GM19240 (cell line): ENCODE measurements around the gene RAB9B.
A peak's percentile ranks its signal among the peaks of the same experiment; 100 is the strongest.
"Not testable (repeated sequence)": the region's sequence is repeated elsewhere in the genome, so short reads cannot be mapped to it uniquely, and the experiment has no call there.

Source experiments
- DNase-seq: peaks from one replicate; pipeline ENCODE4 v3.0.0; 2011; ENCODE audit warnings: low spot score; ENCODE audit not compliant: insufficient read length

RAB9B gene, protein sequence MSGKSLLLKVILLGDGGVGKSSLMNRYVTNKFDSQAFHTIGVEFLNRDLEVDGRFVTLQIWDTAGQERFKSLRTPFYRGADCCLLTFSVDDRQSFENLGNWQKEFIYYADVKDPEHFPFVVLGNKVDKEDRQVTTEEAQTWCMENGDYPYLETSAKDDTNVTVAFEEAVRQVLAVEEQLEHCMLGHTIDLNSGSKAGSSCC

DNA sequence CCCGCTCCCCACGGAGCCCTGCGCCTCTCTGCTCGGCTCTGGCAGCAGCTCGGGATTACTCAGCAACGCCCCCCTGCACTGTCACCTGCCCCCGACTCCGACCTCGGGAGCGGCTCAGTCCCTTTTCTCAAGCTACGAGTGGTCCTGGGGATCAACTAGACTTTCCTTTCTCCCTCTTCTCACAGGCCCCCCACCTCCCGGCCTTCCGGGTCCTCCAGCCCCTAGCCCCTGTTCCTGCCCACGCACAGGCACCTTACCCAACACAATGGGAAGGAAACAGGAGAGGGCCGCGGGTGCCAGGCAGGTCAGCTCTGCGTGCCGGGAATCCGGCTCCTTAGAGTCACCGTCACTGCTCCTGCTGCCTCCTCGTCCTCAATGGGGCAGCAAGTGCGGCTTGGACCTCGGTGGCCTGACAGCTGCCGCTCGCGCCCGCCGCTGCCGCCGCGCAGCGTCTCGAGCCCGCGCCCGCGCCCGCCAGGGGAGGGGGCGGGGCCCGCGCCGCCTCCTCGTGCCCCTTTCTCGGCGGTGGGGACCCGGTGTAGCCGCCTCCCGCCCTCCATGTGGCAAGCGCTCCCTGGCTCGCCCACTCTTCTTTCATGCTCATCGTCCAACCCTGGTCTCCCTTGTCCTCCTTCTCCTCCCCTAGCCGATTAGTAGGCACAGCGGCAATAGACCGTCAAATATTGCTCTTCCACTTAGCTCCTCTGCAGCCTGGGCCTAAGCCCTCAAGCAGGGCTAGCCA lies at the start of gene RAB9B:
Gene RAB9B, minus strand, starts transcription at position 455 of the 742 bp plus-strand sequence. CDS start 6,473 bp downstream, outside the sequence.
- DNase-seq: peak; percentile 52

DNA sequence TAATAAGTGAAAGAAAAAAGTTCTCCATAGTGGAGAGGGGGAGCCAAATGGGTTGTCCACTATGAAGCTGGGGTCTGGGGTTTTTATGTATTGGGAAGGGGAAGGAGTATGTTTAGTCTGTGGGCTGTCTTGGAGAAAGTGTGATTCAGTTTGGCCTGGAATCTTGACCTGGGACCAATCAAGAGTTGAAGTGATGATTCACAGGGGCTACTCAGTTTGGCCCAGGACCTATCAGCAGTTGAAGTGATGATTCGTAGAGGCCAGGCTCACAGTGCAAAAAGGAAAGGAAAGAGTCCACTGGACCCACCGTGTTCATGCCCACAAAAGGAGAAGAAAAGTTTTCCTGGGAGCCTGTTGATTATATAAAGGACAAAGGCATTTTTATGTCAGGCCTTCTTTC lies 47.3 kb upstream of the RAB9B start:
- DNase-seq: no peak

DNA sequence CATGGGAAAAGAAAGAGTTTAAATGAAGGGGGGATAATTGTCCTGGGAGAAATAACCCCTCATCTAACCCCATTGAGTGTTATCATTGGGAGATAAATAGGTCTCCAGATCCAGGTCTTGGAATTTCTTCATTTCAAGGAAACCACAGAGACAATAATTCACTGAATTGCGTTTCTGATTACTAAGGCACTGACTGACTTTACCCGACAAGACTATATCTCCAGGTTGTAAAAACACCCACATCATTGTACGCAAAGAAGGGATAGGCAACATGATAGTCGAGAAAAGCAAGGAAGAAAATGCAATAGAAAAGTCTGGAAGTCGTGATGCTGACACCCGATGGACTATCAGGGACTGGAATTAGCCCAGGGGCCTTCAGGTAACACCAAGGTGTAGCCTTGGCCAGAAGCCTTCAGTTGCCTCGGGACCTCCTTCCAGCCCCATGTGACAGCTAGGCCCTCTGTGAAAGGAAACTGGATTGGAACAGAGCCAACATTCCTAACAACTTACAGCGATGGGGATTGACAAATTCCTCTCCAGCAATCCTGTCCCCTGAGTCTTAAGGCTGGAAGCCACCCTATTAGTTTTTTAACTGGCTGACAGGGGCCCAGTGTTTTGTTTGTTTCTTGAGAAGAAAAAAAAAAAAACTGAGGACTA lies 46.5 kb upstream of the RAB9B start:
- DNase-seq: no peak

DNA sequence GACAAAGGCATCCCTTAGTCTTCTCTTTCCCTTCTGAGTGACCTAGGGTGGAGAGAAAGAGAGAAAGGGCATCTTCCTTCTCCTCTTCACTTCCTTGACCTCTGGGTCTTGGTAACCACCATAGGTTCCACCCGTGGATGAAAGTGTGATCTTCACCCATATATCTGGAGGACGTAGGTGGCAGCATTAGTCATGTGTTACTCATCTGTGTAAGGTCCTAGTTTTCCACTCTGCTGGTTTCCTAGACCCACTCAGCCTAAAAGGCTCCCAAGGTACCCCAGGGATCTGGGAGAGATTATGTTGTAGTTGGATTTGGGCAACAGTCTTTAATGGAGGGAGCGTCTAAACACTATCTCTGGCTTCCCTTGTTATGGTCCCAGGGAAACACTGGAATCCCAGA lies 45.5 kb upstream of the RAB9B start:
- no peak for DNase-seq

DNA sequence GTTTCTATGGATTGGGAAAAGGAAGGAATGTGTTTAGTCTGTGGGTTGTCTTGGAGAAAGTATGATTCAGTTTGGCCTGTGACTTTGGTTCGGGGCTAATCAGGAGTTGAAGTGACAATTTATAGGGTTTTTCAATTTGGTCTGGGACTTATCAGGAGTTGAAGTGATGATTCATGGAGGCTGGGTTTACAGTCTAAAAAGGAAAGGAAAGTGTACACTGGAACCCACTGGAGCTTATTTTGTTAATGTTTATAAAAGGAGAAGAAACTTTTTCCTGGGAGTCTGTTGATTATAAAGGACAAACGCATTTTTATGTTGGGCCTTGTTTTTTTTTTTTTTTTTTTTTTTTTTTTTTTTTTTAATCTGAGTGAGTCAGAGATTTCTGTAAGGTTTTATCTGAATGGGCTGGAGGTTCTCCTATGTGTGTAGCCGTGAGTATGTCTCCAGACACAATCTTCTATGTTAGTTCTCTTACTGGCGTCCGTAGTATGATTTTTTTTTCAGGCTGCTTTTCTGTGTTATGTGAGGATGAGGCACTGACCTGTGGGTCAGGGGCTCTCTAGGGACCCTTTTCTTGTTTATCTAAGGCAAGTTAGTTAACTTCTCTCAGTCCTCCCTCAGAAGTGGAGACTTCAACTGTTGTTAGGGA lies 33.0 kb upstream of the RAB9B start:
- DNase-seq: no peak

DNA sequence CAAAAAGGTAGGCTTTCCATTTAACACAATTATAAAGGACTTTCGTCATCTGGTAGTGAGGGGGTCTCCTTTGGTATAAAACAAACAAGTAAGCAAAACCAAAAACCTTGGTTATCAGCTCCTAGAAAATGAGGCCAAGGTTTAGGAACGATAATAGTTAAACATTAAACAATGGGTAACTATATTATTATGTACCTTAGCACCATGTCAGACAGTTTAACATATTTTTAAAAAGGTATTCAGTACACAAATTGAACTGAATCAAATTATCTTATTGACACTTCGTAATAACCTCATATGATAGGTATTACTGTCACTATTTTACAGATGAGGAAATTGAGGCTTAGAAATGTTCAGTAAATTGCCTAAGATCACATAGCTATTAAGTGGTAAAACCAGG lies 32.1 kb upstream of the RAB9B start:
- no peak for DNase-seq

DNA sequence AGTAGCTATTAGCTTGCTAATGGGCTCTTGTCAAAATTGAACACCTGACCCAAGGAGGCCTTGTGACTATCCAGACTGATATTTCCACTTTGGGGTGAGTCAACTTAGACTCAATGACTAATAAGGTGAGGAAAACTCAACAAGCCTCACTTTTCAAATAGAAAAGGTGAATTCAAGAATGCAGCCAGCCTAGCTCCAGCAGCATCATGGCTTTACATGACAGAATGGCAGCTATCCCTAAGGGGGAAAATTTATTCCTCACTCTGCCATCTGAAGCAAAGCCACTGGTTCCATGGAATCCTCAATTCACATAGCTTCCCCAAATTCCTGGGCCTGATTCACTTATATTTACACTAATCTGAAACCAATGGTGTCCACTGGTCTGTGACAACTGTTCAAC lies 29.1 kb upstream of the RAB9B start:
- DNase-seq: no peak

DNA sequence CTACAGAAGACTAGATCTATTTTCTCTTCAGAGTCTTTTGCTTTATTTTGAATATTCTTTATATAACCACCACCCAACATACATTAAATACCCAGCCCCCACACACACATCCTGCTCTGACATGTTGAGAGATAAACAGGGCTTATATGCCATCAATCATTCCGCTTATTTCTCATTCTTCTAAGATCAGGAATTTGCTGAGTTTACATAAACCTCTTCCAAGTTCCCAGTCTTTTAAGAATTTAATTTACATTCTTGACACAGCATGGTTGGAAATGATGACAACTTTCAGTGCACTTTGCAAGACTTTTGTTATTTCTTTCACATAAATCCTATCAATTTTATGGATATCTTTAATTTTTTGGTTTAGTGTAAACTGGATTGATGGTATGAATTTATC lies 17.5 kb upstream of the RAB9B start:
- no peak for DNase-seq

DNA sequence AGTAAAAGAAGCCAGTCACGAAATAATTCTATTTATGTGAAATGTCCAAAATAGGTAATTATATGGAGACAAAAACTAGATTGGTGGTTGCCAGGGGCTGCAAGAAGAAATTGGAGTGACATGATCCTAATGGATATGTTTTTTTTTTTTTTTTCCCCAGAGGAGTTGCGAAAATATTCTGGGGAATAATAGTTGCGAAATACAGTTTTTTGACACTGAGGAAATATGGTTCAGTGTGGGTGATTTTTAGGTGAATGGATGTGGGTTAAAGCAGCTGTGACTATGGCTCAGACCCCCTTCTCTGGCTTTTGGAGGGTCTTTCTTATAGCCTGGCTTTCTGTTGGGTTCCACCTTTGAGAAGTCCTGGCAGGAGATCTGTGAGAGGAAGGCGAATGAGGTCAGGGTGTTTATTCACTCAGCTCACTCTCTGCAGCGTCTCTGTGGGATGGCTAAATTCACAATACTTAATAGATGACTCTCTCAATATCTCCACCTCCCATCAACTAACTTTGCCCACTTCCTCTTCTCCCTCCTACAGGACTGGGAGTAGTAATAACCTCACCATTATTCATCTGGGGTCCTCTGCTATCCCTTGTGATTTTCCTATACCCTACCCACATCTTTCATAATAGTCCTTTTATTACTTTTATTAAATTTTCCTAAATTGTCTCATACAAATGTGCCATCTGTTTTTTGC lies 15.3 kb upstream of the RAB9B start:
- no peak for DNase-seq

DNA sequence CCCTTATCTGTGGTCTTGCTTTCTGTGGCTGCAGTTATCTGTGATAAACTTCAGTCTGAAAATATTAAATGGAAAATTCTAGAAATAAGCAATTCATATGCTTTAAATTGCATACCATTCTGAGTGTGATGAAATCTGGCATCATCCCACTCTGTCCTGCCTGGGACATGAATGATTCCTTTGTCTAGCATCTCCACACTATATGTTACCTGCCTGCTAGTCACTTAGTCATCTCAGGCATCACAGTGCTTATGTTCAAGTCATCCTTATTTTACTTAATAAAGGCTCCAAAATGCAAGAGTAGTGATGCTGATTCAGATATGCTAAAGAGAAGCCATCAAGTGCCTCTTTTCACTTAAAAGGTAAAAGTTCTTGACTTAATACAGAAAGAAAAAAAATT lies 14.3 kb upstream of the RAB9B start:
- no peak for DNase-seq

DNA sequence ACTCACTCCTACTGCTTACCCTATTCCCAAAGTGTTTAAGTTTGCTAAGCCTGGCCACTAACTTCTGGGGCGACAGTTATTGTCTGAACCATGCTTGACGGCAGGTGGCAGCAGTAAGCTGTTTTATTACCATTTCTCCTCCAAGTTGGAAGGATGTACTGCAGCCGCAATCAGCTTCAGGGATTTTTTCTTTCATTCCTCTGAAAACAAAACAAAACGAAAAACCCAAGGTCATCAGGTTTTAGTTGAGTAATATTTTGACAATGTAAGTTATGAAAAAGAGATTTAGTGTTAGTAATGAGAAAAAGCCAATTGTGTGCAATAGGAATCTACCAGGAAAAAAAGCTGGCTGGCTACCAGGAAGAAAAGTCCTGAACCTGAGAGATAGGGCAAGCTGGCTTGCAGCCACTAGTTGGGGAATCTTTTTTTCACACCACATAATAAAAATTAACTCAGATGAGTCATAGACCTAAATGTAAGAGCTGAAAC lies 13.2 kb upstream of the RAB9B start:
- no peak for DNase-seq

DNA sequence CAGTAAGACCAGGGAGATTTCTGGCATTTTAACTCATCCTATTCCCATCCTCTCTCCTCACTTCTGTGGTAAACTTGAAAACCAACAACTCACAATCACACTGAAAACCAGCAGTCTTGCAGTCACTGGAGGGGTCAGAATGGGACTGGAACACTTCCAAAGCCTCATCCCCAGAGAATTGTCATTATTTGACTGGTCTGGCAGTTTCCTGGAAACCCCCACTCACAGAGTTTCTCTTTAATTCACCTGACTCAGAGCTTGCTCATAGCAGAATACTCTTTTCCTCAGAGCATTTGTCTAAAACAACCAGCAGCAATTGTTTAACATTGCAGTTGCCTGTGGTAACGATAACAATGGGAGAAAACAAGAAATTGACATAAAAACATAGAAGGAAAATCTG lies 7.3 kb upstream of the RAB9B start:
- DNase-seq: no peak

DNA sequence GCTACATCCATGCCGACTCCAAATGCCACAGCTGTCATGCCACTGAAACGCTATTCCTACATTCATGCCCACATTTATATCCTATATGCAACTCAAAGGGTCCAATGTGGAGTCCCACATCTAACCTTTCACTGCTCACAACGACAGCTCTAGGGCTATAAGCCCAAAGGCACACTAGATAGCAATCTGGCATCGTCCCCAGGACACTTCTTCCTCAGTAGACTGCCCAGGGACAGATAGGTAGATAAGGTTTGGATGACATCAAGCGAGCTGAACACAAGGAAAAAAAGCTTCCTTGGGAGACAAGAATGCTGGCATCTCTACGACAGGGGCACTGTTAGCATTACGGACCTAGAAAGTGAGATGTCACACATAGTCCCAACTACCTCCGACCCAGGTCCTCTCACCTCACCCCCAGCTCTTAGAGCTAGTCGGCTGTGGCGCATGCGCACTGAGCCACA lies 685 bp downstream of the RAB9B start:
- DNase-seq: no peak

DNA sequence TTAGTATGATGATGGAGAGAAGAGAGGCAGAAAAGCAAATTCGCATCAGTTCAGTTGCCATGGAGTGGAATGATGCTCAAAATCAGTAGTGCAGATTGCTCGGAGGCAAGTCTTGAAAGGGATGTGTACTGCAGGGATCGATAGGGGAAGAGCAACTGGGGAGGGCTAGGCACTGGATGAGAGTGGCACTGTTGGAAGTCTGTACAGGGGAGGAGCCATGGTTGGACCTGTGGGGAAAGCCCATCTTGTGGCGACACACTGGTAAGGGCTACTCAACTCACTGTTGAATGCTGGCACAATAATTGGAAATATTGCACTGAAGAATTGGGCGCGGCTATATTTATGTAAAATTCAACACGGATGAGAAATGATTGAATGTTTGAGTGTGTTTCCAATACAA lies 1.2 kb downstream of the RAB9B start:
- DNase-seq: no peak

DNA sequence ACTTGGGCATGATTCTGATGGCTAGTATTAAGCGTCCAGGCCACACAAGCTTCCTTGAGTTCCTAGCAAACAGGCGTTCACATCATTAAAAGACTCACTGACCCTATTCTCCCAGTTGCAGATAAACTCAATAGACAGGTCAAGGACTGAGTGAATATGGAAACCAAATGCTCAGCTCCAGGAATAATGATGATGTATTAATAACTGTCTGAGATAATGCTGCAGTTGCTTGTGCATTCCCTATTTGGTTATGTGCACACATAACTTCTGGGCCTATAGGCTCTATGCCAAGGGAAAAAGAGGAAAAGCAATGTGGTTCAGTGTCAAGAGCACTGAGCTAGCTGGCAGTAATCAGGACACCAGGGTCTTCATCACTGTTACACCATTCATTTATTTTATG lies 3.5 kb downstream of the RAB9B start:
- no peak for DNase-seq

DNA sequence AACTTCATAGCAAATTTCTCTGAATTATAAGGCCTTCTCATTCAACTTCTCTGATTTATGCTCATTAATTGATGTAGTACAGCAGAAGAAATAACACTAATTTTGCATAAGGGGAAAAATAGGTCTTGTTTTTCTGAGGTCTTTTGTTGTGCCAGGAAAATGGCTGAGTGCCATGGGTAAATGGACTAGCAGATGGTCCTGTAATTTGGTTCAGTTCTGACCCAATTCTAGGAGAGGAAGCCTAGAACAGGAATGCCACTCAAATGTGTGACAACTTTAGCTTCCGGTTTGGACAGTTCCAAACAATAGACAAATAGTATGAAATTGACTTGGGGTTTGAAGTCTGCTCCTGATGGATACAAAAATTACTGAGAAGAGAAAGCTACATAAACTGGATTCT lies 6.2 kb downstream of the RAB9B start:
- no peak for DNase-seq

DNA sequence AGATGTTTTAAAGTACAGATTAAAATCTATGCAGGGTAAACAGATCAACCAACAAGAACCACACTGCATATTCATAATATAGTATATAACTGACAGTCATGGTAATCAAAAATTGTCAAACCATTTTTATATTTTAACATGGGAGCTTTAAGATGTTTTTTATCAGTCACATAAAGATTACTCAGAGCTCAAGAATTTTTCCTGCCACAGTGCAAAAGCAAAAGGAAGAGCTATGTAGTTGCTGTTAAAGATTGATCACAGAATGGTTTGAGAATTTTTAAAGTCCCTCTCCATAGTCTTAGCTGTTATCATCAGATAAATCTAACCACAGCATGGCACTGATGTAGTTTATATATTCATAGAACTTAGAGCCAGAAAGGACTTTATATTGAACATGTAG lies 8.5 kb downstream of the RAB9B start:
- DNase-seq: no peak

DNA sequence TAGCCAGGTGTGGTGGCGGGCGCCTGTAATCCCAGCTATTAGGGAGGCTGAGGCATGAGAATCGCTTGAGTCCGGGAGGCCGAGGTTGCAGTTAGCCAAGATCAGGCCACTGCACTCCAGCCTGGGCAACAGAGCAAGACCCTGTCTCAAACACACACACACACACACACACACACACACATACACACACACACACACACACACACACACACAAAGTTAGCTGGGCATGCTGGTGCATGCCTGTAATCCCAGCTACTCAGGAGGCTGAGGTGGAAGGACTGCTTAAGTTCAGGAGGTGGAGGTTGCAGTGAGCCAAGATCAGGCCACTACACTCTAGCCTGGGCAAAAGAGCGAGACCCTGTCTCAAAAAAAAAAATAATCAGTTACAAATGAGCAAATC lies 11.3 kb downstream of the RAB9B start:
- not testable (repeated sequence) for DNase-seq

DNA sequence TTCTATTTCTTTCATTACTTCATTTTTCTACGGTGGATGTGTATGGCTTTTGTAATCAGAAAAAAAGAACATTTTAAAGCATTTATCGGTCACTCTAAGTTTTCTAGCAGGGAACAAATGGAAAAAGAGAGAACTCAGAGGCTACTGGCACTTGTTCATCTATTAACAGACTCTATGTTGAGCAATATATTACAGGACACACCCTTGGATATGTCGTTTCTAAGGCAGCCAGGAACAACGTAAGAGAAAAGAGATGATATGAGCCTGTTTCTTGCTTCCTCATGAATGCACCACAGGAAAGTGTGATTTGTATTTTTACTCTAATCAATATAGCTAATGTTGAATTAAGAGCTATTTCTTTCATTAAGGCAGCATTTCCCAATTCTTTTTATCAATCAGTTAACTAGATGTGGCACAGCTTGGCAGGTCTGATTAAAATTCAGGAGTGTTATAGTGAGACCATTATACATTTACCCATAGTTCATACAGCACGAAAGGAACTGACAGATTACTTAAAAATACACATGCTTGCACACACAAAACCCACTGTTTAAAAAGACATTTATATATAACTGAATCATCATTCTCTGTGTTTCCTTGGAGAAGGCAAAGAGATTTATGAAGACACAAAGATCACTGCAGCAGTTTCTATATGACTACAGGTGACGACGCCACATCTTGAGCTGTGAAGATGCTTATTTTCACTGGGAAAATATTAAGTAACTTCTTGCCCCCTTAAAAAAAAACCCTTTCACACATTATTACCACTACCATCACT lies 13.0 kb downstream of the RAB9B start:
- no peak for DNase-seq

DNA sequence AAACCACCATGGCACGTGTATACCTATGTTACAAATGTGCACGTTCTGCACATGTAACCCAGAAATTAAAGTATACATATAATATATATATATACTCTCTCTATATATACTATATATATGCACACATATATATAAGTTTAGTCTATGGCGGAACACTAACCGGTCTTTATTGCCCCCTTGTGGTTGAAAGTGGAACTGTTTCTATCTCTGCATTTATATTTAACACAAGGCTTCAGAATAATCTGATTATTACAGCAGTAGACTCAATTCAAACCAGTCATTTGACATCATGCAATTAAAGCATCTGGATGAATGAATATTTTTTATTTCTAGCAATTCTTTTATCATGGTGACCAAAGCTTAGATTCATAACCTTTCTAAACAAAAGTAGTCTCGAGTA lies 14.6 kb downstream of the RAB9B start:
- no peak for DNase-seq

DNA sequence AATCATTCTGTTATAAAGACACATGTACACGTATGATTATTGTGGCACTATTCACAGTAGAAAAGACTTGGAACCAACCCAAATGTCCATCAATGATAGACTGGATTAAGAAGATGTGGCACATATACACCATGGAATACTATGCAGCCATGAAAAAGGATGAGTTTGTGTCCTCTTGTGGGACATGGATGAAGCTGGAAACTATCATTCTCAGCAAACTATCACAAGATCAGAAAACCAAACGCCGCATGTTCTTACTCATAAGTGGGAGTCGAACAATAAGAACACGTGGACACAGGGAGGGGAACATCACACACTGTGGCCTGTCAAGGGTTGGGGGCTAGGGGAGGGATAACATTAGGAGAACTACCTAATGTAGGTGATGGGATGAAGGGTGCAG lies 15.0 kb downstream of the RAB9B start:
- not testable (repeated sequence) for DNase-seq
